Muscle of back (tissue), 11 donors: ENCODE results near the gene UBAC2. TPM values are rescaled to one million over a fixed set of nuclear protein-coding genes. Genes with fewer than 3 reads are reported as not detected.

Source experiments
- DNase-seq, 3 donors: peaks; one replicate each; pipeline versions ENCODE4 v3.0.0 to v3.0.0-alpha.2; 2013
- polyA plus RNA-seq, 10 donors: library from polyadenylated mRNA; unstranded; fragments of 120-200 nt; gene quantifications; one replicate each; pipeline ENCODE4 v1.2.1, GENCODE V29; 2013; ENCODE audit not compliant: insufficient read length in 10 of 10

UBAC2 gene
- polyA plus RNA-seq, 10 donors, result 70.5 to 93.7 (median 80.4) TPM

- DNase-seq, result no peak
Measured at GRCh38 chr13:99355267-99356011, 154.8 kb downstream of the UBAC2 start.

- DNase-seq, result no peak
Measured at GRCh38 chr13:99356012-99356261, 155.3 kb downstream of the UBAC2 start.

- DNase-seq, result peak; percentile 53 to 57 (median 54)
Measured at GRCh38 chr13:99356262-99357091, 155.8 kb downstream of the UBAC2 start.

- peak in 1 of 3 donors; percentile 17 for DNase-seq
Measured at GRCh38 chr13:99357131-99357596, 156.5 kb downstream of the UBAC2 start.

DNA sequence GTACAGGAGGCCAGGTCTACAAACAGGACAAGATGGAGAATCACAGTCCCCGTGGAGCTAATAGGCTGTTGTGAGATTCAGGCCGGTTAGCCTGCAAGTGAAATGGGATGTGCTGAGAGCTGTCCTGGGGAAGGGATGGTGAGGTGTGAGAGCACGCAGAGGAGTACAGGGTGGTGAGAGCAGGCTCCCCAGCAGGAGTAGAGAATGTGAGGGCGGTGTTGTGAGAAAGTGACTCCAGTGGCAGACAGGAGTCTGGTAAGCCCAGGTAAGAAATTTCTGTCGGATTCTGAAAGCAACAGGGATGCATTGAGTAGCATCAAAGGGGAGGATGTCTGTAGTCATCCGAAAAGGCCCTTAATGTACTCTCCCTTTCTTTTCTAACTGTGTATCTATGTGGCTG lies 157.3 kb downstream of the UBAC2 start:
- DNase-seq, result no peak

DNA sequence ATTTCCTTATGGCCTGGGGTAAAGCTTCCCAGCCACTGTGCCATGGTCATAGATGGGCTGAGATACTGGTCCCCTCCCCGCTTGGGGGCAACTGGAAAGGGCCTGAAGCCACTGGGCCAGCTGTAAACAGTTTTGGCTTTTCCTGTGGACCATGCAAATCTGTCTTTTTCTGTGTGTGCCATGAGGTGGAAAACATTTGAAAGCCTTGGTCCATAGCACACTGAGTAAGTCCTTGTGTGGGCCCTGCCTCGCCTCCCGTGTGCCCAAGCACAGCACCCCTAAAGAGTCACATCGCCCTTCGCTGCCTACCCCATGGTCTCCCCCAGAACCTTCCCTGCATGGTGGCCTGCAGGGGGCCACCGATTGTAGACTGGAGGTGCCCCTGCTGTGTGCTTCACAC lies 158.9 kb downstream of the UBAC2 start:
- DNase-seq, result no peak

DNA sequence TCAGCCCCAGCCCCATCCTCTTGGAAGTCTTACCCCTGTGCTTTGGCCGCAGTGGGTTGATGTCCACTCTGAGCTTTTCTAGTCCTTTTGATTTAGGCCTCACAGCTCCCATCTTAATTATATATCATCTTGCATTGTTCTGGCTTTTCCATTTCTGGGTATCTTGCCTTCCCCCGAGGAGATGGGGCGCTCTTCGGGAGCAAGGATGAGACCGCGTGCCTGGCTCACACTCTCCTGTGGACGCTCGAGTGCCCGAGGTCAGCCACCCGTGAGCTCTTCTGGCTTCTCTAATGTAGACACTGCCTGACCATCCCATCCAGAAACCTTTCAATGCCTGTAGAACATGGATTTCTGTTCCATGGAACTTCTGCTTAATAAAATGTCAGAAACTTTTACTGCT lies 160.0 kb downstream of the UBAC2 start:
- no peak for DNase-seq

- no peak for DNase-seq
Measured at GRCh38 chr13:99361197-99361596, 160.5 kb downstream of the UBAC2 start.

DNA sequence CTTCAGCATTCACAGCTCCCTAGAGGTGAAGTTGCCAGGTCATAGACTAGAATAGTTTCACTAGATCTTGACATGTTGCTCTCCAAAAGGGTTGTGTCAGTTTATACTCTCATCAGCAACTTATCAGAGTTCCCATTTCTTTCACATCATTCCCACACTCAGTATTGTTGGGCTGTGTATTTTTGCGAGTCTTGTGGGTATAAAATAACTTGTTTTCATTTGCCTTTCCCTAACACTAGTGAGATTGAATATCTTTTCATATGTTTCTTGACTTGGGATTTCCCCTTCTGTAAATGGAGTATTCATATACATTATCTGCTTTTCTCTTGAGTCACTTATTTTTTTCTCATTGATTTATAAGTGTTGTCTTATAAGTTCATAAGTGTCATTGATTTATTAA lies 161.7 kb downstream of the UBAC2 start:
- no peak for DNase-seq

GRCh38 chr13:99363391-99363790 lies 162.7 kb downstream of the UBAC2 start:
- DNase-seq, result no peak

DNA sequence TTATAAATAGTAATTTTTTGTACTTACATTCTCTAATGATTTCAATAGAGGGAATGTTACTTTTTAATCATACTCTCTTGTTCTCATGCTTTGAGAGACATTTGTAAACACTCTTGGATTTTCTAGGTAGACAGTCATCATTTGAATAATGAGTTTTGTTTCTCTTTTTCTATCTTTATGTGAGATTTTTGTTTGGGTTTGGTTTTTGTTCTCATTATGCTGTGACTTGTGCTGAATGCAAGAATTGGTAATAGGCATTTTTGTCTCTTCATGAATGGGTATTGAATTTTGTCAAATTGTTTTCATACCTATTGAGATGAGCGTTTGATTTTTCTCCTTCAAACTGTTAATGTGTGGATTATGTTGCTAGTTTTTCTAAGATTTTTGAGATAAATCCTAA lies 163.3 kb downstream of the UBAC2 start:
- no peak for DNase-seq

GRCh38 chr13:99366075-99366987 lies 165.7 kb downstream of the UBAC2 start:
- DNase-seq, result no peak

DNA sequence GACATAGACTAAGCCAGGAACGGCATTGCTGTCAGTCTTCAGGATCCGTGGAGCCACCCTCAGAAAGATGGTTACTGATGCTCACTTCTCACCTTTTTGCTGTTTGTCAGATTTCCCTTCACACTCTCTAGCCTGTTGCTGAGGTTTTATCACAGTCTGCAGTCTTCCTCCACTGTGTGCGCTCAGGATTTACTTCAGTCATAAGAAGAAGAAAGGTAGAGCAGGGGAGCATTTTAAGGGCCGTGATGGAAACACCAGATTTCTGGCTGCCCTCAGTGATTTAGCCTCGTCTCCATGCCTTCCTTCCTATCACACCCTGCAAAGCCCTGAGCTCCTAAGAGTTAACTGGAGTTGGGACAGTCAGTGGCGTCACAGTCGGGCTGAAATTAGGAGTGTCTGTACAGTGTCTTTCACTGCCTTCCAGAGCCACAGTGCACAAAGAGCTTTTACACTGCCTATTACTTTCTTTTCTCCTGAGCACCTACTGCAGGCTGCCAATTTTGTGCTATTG lies 166.5 kb downstream of the UBAC2 start:
- no peak for DNase-seq

DNA sequence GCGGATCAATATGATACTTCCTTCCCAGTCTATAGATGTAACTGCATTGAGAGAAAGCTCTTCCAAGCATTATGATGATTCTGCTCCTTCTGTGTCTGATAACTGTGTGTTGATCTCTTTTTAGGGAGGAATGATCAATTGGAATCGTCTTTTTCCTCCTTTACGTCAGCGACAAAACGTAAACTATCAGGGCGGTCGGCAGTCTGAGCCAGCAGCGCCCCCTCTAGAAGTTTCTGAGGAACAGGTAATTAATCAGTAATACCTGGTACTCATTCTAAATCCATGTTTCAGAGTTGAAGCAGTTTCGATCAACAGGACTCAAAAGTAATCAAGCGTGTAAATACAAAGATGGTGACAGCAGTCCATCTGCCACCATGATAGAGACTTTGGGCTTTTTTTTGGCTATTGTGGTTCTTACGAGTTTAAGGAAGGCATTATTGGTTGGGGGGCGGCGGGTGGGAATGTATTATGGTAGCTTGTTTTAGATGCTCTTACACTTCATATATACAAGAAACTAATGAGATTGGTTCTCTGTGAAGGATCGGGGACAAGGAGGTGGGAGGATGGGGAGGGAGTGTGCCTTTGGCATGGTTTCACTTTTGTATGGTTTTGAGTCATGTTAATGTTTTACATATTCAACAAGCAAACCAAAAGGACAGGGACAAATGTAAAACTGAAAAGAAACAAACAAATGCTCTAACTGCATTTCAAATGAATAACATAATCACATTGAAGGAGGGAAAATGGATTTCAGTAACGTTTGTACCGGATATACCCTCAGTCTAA lies 167.2 kb downstream of the UBAC2 start:
- DNase-seq, result no peak

DNA sequence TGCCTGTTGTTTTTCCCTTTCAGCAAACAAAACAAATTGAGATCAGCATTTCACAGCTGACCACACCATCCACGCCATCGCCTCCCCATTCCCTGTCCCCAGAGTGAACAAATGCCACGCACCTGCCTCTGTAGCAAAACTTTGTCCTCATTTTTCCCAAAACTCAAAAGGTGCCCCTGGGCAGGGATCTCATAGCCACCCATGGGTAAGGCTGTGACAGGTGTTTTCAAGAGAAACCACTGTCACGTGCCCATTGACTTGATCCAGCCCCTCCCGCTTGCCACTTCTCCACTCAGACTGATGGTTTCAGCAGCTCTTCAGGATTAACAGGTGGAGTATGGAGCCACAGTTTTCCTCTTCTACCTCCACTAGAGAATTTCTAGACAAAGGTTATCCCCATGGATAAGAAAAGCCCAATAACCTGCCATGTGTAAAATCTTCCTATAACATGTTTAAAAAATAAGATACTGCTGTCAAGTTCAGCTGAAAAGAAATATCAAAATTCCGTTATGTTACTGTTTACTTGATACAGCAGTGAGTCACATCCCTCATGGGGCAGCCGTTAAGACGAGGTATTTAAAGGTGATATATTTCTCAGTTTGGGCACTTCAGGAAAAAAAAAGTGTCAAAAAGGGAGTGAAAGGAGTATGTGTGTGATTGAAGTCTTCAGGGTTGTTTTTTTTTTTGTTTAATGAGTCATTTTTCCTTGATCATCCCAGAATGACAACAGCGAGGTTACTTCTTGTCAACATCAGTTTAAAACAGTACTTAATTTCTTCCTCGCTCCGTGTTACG lies 170.0 kb downstream of the UBAC2 start:
- no peak for DNase-seq

DNA sequence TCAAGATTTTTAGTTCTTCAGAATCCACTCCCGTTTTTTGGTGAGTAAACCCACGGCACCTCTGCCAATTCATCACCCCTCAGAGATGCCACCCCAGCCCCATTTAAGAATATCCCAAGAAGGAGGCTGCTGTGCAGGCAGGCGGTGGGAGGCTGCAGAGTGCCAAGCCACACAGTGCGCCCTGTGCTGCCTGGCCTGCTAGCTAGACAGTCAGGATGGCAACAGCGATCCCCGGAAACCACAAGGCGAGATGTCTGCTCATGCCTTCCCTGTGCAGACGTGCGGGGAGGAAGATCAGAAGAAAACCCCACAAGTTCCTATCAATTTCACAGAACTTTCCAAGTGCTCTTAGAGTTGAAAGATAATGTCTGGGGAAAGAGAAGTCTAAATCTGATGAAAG lies 171.3 kb downstream of the UBAC2 start:
- DNase-seq, result no peak

DNA sequence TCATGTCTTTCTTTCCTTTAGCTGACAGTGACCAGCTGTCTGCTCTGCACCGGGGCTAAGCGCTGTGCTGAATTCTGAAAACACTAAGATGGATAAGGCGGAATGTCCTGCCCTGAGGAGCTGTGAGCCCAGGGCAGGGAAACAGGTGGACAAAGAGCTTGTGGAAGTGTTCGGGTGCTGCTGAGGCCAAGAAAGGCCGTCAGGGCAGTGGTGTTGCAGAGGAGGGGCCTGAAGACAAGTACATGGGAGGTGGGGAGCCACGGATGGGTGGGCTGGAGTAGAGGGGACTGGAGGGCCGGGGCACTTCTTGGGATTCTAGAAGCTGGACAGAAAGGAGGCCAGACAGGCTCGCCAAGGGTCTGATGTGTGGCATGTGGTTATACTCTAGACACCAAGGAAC lies 172.8 kb downstream of the UBAC2 start:
- no peak for DNase-seq

GRCh38 chr13:99374169-99374991 lies 173.7 kb downstream of the UBAC2 start:
- DNase-seq, result no peak

- DNase-seq, result peak in 1 of 3 donors; percentile 14
Measured at GRCh38 chr13:99374994-99375737, 174.5 kb downstream of the UBAC2 start.
